Measurements from ENCODE around the gene IL15RA.
"Not testable (repeated sequence)": the region's sequence is repeated elsewhere in the genome, so short reads cannot be mapped to it uniquely, and the experiment has no call there.

IL15RA gene

GRCh38 chr10:6005856-6006395 is 28.6 kb upstream of the IL15RA start:
- no peak for DNase-seq

DNA sequence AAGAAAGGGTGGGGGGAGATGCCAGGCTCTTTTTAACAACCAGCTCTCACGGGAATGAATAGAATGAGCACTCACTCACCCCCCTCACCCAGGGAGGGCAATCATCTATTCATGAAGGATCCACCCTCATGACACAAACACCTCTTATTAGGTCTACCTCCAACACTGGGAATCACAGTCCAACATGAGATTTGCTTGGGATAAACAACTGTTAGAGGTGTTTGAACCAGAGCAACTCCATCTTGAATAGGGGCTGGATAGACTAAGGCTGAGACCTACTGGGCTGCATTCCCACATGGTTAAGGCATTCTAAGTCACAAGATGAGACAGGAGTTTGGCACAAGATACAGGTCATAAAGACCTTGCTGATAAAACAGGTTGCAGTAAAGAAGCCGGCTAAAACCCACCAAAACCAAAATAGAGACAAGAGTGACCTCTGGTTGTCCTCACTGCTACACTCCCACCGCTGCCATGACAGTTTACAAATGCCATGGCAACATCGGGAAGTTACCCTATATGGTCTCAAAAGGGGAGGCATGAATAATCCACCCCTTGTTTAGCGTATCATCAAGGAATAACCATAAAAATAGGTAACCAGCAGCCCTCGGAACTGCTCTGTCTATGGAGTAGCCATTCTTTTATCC is 27.9 kb upstream of the IL15RA start:
- not testable (repeated sequence) for DNase-seq

- no peak for DNase-seq
Measured at GRCh38 chr10:6002809-6003510, 25.6 kb upstream of the IL15RA start.

- no peak for DNase-seq
Measured at GRCh38 chr10:5999440-6000165, 22.3 kb upstream of the IL15RA start.

- no peak for DNase-seq
Measured at GRCh38 chr10:5996696-5997095, 19.4 kb upstream of the IL15RA start.

DNA sequence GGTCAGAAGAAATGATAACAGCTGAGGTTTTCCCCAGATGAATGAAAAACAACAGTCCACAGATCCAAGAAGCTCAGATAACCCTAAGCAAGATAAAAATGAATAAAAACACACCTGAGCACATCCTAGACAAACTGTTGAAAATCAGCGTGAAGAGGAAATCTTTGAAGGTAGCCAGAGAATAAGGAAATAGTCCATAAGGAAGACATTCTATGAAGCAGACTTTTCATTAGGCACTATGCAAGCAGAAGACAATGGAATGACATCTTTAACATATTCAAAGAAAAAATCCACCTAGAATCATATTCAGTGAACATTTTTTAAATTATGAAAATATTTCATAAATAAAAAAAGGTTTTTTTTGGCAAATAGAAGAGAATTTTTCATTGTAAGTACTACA is 15.1 kb upstream of the IL15RA start:
- DNase-seq: no peak

GRCh38 chr10:5991708-5992107 is 14.4 kb upstream of the IL15RA start:
- DNase-seq: no peak

- no peak for DNase-seq
Measured at GRCh38 chr10:5989756-5990155, 12.4 kb upstream of the IL15RA start.

DNA sequence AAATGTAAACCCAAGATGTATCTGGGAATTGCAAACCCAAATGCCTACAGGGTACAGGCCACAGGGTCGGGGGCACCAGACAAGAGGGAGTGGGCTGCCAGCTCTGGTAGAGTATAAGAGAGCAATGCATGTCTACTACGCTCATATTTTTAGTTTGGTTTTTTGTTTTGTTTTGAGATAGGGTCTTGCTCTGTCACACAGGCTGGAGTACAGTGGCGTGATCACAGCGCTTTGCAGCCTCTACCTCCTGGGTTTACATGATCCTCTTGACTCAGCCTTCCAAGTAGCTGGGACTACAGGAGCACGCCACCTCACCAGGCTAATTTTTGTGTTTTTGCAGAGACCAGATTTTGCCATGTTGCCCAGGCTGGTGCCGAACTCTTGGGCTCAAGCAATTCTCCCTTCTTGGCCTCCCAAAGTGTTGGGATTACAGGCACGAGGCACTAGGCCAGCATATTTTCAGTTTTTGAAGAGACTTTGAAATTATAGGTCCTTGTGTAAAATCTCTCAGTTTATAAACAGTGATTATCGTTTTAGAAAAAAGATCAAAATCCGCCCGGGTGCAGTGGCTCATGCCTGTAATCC is 11.1 kb upstream of the IL15RA start:
- no peak for DNase-seq

GRCh38 chr10:5987747-5988146 is 10.4 kb upstream of the IL15RA start:
- DNase-seq: no peak

DNA sequence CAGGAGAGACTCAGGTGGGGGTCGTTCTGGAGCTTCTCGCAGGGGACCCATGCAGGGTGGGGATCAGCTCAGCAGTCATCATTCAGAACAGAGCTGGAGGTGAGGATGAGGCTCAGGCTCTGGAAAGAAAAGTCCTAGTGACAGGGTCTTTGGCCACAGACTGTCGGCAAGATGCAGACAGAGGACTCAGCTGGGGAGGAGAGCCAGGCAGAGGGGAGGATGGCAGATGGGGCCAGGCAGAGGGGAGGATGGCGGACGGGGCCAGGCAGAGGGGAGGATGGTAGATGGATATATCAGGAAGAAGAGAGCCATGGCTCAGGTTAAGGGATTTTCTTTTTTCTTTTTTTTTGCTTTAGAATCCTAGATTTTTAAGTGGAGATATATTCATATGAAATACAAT is 7.7 kb upstream of the IL15RA start:
- DNase-seq: no peak

- DNase-seq: no peak
Measured at GRCh38 chr10:5983774-5984173, 6.4 kb upstream of the IL15RA start.

DNA sequence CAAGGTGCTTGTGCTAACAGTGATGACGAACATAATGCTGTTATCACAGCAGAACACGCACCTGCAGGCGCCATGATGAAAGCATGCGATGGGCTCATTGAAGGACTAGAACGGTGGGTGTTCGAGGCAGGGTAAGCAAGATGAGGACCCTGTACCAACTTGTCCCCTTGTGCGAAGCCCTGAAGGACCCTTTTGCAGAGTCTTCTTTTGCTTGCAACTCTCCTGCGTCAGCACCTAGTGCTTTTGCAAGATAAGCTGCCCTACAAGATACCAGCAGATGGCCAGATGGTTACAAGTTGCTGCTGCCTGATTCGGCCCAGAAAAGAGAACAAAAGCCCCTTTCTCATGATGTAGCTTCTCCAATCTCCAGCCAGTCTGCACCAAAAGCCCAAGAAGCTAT is 4.2 kb upstream of the IL15RA start:
- DNase-seq: no peak

DNA sequence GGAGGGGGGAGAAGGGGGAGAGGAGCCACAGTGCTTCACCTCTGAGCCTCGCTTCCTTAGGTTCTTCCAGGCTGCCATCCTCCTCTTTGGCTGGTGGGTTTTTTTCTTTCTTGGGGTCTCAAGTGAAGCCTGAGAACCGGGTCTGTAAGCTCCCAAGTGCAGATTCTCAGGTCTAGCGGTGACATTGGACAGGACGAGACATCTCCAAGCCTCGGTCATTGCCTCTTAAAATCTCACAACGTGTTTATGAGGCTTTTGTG is 817 bp upstream of the IL15RA start:
- no peak for DNase-seq

DNA sequence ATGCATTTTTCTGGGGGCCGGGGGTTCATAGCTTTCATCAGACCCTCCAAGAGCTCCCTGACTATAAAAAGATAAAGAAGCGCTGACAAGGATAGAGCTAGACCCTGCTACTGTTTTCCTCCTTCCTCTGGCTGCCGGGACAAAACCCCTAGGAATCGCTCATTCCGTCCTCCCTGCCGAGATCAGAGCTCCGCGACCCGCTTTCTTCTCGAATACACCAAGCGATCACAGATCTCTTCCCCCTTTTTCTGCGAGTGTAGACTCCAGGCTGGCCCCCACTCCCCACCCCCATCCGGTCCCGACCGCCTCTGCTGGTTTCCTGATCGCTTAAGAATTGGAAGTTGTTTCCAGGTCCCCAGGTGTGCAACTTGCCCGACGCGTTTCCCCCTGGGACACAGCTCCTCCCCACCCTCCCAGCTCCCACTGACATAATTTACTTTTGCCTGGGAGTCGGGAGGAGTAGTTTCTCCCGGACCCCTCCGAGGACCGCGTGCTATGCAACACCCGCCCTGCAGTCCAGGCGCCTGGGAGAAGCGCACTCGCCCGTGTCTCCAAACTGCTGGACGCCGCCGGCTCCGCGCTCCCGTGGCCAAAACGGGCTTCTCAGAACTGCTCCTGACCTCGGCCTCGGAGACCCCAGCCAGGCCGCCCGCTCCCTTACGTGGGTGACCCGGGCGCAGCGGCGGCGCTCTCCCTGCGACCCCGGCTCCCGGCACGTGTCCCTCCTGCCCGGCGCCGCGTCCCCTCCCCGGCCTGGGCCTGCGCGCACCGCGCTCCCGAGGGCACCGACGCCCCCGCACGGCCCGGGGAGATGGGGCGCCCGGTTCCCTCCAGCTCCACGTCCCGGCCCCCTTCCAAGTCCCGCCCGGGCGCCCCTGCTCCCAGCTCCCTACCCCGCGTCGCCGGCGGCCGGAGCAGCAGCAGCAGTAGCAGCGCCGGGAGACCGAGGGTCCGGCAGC is 552 bp downstream of the IL15RA start:
- no peak for DNase-seq

DNA sequence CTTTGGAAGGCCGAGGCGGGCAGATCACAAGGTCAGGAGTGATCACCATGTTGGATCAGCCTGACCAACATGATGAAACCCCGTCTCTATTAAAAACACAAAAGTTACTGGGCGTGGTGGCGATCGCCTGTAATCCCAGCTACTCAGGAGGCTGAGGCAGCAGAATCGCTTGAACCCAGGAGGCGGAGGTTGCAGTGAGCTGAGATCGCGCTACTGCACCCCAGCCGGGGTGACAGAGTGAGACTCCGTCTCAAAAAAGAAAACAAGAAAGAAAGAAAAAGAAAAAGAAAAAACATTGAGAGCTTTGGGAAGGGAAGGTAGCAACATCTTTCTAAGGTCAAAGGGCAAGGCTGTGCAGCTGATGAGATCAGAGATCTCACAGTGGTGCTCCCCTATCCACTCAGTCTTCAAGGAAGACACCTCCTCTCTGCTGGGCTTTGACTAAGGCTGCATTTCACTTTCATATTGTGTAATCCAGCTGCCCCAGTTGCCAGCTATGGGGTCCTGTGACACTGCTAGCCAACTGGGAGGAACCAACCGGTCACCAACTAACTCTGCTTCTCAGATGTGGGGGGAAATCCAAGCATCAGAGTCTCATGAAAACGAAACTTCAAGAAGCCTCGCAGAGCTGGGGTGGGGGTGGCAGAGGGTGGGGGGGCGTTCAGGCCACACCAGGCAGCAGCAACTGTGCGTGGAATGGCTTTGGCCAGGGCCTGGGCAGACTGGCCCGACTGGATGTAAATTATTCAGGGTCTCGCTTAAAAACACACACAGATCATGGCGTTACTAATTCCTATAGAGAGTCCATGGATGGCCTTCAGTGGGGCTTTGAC is 1.5 kb downstream of the IL15RA start:
- DNase-seq: no peak

- DNase-seq: no peak
Measured at GRCh38 chr10:5973069-5973468, 4.3 kb downstream of the IL15RA start.

GRCh38 chr10:5971886-5972285 is 5.5 kb downstream of the IL15RA start:
- no peak for DNase-seq

DNA sequence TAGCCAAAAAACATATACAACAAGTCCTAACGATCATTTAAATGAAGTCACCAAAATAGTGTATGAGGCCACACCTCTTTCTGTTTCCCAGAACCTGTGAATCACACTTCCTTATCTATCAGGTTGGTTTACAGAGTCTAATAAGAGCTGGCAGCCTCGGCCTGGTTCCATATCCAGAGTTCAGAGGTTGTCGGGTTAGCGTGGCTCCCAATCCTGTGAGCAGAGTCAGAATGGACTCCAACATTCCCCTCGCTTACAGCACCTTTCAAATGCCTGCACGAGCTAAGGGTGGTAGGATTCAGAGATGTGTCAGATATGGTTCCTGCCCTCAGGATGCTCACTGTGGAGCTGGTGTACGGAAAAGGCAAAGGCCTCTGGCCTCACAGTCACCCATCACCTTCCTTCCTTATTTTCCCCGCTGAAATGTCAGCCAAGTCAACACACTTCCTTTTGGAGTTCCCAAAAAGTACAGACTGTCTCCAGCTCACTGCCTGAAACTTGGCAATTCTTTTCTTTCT is 6.0 kb downstream of the IL15RA start:
- DNase-seq: no peak

GRCh38 chr10:5970527-5970926 is 6.8 kb downstream of the IL15RA start:
- no peak for DNase-seq

DNA sequence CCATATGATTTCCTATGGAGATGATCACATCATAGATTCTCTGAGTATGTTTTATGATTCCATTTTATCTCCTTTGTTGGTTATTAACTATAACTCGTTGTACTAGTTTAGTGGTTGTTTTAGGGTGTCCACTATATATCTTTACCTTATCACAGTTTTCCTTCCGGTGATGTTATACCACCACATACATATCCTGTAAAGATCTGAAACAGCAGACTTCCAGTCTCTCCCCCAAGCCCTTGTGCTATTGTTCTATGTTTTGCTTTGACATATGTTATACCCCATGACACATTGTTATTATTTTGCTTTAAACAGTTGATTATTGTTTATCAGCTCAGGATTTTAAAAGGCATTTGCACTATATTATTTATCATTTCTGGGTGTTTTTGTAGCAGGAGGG is 7.3 kb downstream of the IL15RA start:
- DNase-seq: no peak
